ENCODE data around the gene PAPSS1.

GRCh38 chr4:107669068-107669467 is 51.0 kb downstream of the PAPSS1 start:
- no peak for TF ChIP-seq CTCF (IDR thresholded peaks at IDR 0.05)
- no peak for TF ChIP-seq POLR2A (IDR thresholded peaks at IDR 0.05)
- no peak for TF ChIP-seq POLR2AphosphoS5 (IDR thresholded peaks at IDR 0.05)
- TF ChIP-seq EP300 (IDR thresholded peaks at IDR 0.05): no peak
